ENCODE measurements around the gene NEMP2. TPM values are rescaled to one million over a fixed set of nuclear protein-coding genes. Genes with fewer than 3 reads are reported as not detected.

NEMP2 gene
- total RNA-seq, 2 experiments from 2014 or later, result 17.2 to 19.5 TPM

GRCh38 chr2:190533175-190533967 lies 1.2 kb downstream of the NEMP2 start:
- Mint-ChIP-seq H3K27ac (peak overlapping the region; percentile 100), H3K36me3 (ENCODE audit: low read depth) (peaks cover 33% of the 10 kb centered on the region), H3K4me3 (peak overlapping the region; percentile 96), H3K27me3 (no peaks in the 10 kb centered on the region), H3K9me3 (peaks cover 19% of the 10 kb centered on the region), H3K4me1 (ENCODE audit: low read depth) (peaks cover 60% of the 10 kb centered on the region)
- DNase-seq, result no peak
- intact Hi-C loops (cut with micrococcal nuclease), result loop anchor here (5.0 to 10.0 kb wide), 2 partner anchors 119 to 231 kb away; no protein-coding TSS in a partner anchor
- ATAC-seq, result no peak
- CTCF ChIA-PET, result interaction anchor here (1.0 kb wide), 1 partner anchor 118 kb away, joined by 3 read pairs; no protein-coding TSS in a partner anchor
- no peak for TF ChIP-seq CTCF (IDR thresholded peaks at IDR 0.05)
- POLR2A ChIA-PET, result interaction anchor here (0.7 to 2.1 kb wide), 16 partner anchors 11 to 349 kb away, joined by 3 to 11 read pairs (median 4); partner anchors contain the start of genes HIBCH, MFSD6 and NAB1

GRCh38 chr2:190532581-190532980 lies 1.9 kb downstream of the NEMP2 start:
- POLR2A ChIA-PET, result no interaction called here
- peaks cover 25% of the 10 kb centered on the region for H3K36me3 Mint-ChIP-seq (ENCODE audit: low read depth)
- CTCF ChIA-PET, result interaction anchor here (1.0 kb wide), 1 partner anchor 90 kb away, joined by 3 read pairs; no protein-coding TSS in a partner anchor
- H3K27ac Mint-ChIP-seq, result peak overlapping the region; percentile 35
- no peaks in the 10 kb centered on the region for H3K27me3 Mint-ChIP-seq
- peaks cover 66% of the 10 kb centered on the region for H3K4me1 Mint-ChIP-seq (ENCODE audit: low read depth)
- DNase-seq, result no peak
- H3K4me3 Mint-ChIP-seq, result peak overlapping the region; percentile 96
- intact Hi-C loops (cut with micrococcal nuclease), result loop anchor here (5.0 to 10.0 kb wide), 2 partner anchors 120 to 232 kb away; no protein-coding TSS in a partner anchor
- no peak for TF ChIP-seq CTCF (IDR thresholded peaks at IDR 0.05)
- peaks cover 12% of the 10 kb centered on the region for H3K9me3 Mint-ChIP-seq
- no peak for ATAC-seq

- Mint-ChIP-seq H3K4me3 (no peak overlapping the region), H3K27ac (peak overlapping the region; percentile 54), H3K36me3 (ENCODE audit: low read depth) (peaks cover 9% of the 10 kb centered on the region), H3K4me1 (ENCODE audit: low read depth) (peaks cover 69% of the 10 kb centered on the region), H3K27me3 (no peaks in the 10 kb centered on the region), H3K9me3 (no peaks in the 10 kb centered on the region)
- DNase-seq (no peak), ATAC-seq (no peak)
- intact Hi-C loops (cut with micrococcal nuclease), result loop anchor here (5.0 to 10.0 kb wide), 2 partner anchors 122 to 234 kb away; no protein-coding TSS in a partner anchor
- POLR2A ChIA-PET, result no interaction called here
- no peak for TF ChIP-seq CTCF (IDR thresholded peaks at IDR 0.05)
- CTCF ChIA-PET, result interaction anchor here (1.1 to 1.2 kb wide), 2 partner anchors 12 to 146 kb away, joined by 3 to 4 read pairs; no protein-coding TSS in a partner anchor
These were observed 4.1 kb downstream of the NEMP2 start for GRCh38 chr2:190530248-190530900.

GRCh38 chr2:190529486-190530247 lies 4.9 kb downstream of the NEMP2 start:
- Mint-ChIP-seq H3K4me3 (no peak overlapping the region), H3K36me3 (ENCODE audit: low read depth) (peaks cover 9% of the 10 kb centered on the region), H3K27ac (peak overlapping the region; percentile 54), H3K27me3 (no peaks in the 10 kb centered on the region), H3K4me1 (ENCODE audit: low read depth) (peaks cover 73% of the 10 kb centered on the region), H3K9me3 (no peaks in the 10 kb centered on the region)
- intact Hi-C loops (cut with micrococcal nuclease), result loop anchor here (5.0 to 10.0 kb wide), 2 partner anchors 123 to 235 kb away; no protein-coding TSS in a partner anchor
- no peak for ATAC-seq
- ChIA-PET CTCF (interaction anchor here (1.1 to 1.2 kb wide), 2 partner anchors 12 to 147 kb away, joined by 3 to 4 read pairs; no protein-coding TSS in a partner anchor), POLR2A (interaction anchor here (0.5 to 0.9 kb wide), 4 partner anchors 16 to 185 kb away, joined by 3 to 4 read pairs (median 3); no protein-coding TSS in a partner anchor)
- DNase-seq, result no peak
- TF ChIP-seq CTCF (IDR thresholded peaks at IDR 0.05), result no peak

All from activated CD8-positive, alpha-beta T cell treated with anti-CD3 and anti-CD28 coated beads for 36 hours (primary cell).